ENCODE data around the gene ACE.
"Not testable (repeated sequence)": the region's sequence is repeated elsewhere in the genome, so short reads cannot be mapped to it uniquely, and the experiment has no call there.

The ACE gene

GRCh38 chr17:63445065-63445464 is 31.8 kb upstream of the ACE start:
- no peak for DNase-seq

GRCh38 chr17:63445571-63445953 is 31.3 kb upstream of the ACE start:
- peak; percentile 62 for DNase-seq

- peak; percentile 74 for DNase-seq
Observed at GRCh38 chr17:63445954-63446752, 30.7 kb upstream of the ACE start, which contains the start of gene CYB561. Gene CYB561, minus strand, starts transcription at chr17:63446306. Its CDS starts 8,759 bp downstream, at chr17:63437547.

GRCh38 chr17:63446753-63447470 is 29.9 kb upstream of the ACE start:
- DNase-seq = peak; percentile 51

GRCh38 chr17:63447471-63448009 is 29.3 kb upstream of the ACE start:
- DNase-seq = no peak

GRCh38 chr17:63448655-63449054 is 28.2 kb upstream of the ACE start:
- DNase-seq = no peak

GRCh38 chr17:63450551-63450950 is 26.3 kb upstream of the ACE start:
- no peak for DNase-seq

GRCh38 chr17:63451150-63451549 is 25.7 kb upstream of the ACE start:
- no peak for DNase-seq

GRCh38 chr17:63452046-63452961 is 24.6 kb upstream of the ACE start:
- no peak for DNase-seq

GRCh38 chr17:63452962-63453551 is 23.8 kb upstream of the ACE start:
- no peak for DNase-seq

- not testable (repeated sequence) for DNase-seq
Observed at GRCh38 chr17:63454357-63454756, 22.5 kb upstream of the ACE start.

- no peak for DNase-seq
Observed at GRCh38 chr17:63454915-63455314, 21.9 kb upstream of the ACE start.

- DNase-seq = no peak
Observed at GRCh38 chr17:63455417-63455816, 21.4 kb upstream of the ACE start.

- no peak for DNase-seq
Observed at GRCh38 chr17:63458478-63458877, 18.4 kb upstream of the ACE start.

GRCh38 chr17:63460018-63460417 is 16.8 kb upstream of the ACE start:
- no peak for DNase-seq

GRCh38 chr17:63463771-63464170 is 13.1 kb upstream of the ACE start:
- DNase-seq = no peak

- no peak for DNase-seq
Observed at GRCh38 chr17:63464691-63465236, 12.1 kb upstream of the ACE start.

GRCh38 chr17:63468099-63468498 is 8.8 kb upstream of the ACE start:
- DNase-seq = not testable (repeated sequence)

- DNase-seq = no peak
Observed at GRCh38 chr17:63474174-63474573, 2.7 kb upstream of the ACE start.

- no peak for DNase-seq
Observed at GRCh38 chr17:63474586-63475460, 2.0 kb upstream of the ACE start.

Measured in femur (tissue), 1 donor.